GM21390 (cell line): Measurements from ENCODE around the gene PAK5.

Experiments
- ATAC-seq: cut with Tn5 transposase; IDR thresholded peaks from one replicate; pipeline ENCODE4 v1.9.1; 2021; ENCODE audit not compliant: unreplicated experiment

PAK5 gene

DNA sequence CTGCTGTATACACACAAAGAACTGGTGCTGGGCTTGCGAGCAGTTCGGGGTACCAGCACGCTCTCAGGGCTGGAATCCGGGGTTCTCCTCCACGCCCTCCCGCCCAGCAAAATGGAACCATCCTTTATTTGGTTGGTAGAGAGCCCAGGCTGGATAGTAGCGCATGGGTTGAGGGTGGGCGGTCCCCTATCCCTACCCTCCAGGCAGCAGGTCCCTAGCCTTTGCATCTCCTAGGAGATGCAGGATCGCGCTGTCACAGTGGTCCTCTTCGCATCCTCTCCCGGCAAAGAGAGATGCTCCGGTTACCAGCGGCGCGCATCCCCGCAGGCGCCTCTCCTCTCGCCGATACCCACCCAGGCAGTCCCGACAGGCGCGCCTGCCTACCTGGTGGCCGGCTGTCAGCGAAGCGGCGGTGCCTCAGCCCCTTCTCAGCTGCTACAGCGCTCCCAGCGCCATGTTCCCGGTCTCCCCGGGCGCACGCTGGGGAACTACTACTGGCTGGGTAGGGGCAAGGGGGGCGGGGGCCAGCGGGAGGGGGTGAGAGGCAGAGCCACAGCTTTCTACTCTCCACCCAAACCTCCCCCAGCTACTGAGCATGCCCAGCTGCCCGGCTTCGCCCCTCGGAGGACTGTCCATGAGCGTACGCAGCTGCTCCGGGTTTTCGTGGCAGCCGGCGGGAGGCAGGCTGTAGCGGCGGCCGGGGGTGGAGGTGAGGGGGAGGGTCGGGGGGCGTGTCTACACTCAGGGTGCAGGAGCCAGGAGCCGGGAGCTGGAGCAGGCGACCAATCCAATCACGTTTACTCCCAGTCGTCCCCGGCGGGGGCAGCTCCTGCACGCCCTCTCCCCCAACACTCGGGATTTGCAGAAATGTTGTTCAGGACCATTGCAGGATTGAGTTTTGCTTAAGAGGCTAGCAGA lies at the start of gene PAK5:
Gene PAK5 (minus strand): TSS at position 699 of the 918 bp plus-strand sequence. CDS start 194,748 bp downstream, outside the sequence.
- ATAC-seq = no peak

DNA sequence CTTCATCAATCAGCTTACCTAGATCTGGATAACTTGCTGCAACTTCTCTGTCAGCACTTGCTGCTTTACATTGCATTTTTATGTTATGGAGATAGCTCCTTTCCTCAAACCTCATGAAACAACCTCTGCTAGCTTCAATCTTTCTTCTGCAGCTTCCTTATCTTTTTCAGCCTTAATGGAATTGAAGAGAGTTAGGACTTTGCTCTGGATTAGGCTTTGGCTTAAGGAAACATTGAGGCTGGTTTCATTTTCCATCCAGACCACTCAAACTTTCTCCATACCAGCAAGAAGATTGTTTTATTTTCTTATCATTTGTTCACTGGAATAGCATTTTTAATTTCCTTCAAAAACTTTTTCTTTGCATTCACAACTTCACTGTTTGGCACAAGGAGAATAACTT lies 48.8 kb upstream of the PAK5 start:
- ATAC-seq = no peak

DNA sequence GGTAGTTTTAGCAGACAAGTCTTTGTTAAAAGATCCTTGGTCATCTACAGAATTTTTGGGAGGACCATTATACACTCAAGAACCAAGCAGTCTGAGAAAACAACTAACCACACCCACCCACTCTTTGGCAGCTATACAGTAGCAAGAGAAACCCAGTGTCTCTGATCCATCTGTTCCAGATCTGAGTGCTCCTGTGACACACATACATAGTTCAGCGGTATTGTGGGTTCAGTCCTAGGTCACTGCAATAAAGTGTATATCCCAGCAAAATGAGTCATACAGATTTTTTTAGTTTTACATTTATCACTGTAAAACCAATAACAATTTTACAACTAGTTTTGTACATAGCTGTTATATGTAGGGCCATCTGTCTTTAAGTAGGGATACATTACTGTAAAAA lies 47.4 kb upstream of the PAK5 start:
- no peak for ATAC-seq

DNA sequence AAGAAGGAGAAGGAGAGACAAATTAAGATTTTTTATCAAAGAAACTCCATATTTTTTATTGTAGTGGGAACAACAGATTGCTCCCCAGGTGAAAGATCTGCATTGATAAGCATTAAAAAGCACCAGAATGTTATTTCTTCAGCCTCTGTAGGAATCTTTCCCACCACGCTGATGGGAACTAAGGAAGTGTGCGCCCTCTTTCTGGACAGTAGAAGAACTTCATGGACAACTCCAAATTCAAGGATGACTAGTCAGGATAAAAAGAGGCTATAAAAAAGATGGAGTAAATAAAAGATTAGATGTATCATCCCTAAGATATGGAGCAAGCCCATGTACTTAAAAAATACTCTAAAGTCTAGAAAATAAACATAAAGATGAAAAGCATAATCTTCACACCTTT lies 45.8 kb upstream of the PAK5 start:
- ATAC-seq = no peak

DNA sequence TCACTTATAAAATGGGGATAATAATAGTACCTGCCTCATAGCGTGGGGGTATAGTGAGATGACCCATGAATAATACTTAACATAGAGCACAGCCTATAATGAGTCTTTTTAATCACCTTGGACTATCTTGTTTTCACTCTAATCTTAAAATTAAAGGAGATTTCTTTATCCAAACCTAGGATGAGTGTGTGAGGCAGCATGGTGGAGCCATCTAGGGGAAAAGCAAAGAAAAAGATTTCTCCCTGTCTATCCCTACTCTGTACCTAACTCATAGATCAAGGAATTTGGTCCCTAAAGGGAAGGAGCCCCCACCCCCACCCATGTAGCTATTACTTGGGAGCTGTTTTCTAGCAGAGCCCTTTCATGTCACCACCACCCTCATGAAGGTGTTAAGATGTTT lies 45.2 kb upstream of the PAK5 start:
- ATAC-seq = no peak

DNA sequence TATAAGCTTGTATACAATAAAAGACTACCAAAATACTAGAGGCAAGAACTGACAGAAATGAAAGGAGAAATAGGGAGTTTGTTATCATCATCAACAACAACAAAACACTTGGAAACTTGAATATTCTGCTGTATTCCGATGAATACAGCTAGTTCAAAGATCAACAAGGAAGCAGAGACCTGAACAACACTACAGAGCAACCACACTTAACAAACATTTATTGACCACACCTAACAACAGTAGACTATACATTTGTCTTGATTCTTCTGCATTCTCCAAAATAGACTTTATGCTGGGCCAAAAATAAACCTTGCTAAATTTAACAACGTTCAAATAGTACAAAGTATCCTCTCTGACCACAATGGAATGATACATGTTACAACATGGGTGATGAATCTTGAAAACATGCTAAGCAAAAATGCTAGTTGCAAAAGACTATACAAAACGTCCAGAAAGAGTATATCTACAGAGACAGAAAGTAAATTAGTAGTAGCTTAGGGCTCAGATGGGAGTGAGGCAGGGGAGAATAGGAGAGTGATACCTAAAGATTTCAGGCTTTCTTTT lies 39.1 kb upstream of the PAK5 start:
- no peak for ATAC-seq

DNA sequence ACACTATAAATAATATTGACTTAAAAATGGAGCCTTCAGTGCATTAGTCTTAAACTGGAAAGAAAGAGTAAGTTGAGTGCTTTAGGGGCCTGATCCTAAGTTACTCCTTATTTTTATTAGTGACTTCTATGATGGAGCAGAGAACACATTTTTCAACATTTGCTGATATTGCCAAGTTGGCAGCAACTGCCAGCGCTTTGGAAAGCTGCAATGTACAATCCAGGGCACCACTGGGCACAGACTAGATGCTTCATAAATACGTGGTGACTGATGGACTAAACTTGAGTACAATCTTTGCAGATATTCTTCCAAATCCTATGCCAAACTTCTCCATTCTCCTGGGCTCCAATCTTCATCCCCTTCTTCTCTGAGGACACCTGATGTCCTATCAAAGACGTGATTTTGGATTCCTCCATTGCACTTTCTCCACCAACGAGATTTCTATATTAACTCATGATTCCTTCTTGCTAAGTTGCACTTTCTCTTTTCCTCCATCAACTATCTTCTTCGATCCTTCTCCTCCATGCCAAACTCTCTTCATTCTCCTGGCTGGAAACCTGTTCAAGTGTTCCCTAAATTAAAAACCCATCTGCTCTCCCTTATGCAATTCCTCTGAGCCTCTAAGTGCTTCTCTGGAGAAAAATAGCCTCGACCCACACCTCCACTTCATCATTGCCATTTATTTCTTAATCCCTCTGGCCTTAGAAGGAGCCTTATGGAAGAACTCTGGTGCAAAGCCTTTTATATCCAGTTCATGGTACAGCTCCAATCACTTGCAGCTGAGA lies 28.5 kb upstream of the PAK5 start:
- ATAC-seq = no peak

DNA sequence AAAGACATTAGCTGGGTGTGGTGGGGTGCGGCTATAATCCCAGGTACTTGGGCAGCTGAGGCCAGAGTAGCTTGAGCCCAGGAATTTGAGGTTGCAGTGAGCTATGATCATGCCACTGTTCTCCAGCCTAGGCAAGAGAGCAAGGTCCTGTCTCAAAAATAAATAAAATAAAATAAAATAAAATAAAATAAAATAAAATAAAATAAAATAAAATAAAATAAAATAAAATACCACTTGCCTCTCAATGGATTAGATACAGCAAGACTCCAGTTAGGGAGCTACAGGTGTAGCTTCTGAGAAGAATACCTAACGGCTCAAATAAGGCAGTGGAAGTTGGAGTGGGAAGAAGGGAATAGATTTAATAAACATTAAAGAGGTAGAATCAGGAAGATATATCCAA lies 13.7 kb upstream of the PAK5 start:
- ATAC-seq = no peak

DNA sequence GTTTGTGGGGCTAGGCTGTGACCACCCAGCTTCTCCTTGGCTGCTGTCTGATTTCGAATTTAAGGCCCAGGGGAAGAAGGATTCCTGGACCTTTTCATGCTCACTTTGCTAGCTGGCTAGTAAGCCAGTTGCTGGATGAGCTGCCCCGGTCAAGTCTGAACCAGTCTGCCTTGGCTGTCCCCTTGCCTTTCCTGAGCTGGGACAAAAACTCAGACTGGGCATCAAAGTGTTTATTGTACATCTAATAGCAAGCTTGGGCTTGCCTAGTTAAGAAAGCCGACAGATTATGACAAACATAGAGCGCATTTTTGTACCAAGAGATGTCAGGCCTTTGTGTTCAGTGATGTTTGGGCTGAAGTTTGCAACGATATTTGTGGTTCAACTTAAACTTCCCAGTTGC lies 750 bp upstream of the PAK5 start:
- ATAC-seq = no peak

DNA sequence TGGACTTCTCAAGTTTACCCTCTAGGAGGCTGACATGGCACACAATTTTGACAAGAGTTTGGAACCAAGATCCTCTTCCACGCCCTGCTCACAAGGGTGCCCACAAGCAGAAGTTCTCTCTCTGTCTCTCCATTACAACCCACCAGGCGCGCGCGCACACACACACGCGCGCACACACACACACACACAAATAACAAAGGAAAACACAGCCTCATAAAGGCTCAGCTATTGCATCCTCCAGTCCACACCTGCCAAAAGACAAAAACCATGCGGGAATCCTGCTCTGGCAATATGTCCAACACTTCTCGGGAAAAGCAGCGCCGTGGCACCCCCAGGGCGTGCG lies 870 bp downstream of the PAK5 start:
- no peak for ATAC-seq

DNA sequence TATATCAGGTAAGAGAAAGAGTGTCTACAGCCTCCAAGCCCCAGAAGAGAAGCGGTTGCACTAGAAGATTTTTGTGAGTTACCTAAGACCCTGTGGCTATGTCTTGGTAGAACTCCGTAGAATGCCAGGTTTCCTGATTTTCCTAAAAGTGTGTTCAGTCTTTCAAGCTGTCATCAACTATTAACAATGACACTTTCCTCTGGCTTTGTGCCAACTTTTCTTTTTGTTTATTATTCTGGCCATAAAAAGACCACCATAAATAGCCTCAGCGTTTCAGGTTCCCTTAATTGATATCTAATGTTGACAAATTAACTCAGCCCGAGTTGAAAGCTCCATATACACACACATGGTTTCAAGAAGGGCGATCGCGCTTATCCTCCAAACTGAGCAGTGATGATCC lies 1.2 kb downstream of the PAK5 start:
- ATAC-seq = no peak

DNA sequence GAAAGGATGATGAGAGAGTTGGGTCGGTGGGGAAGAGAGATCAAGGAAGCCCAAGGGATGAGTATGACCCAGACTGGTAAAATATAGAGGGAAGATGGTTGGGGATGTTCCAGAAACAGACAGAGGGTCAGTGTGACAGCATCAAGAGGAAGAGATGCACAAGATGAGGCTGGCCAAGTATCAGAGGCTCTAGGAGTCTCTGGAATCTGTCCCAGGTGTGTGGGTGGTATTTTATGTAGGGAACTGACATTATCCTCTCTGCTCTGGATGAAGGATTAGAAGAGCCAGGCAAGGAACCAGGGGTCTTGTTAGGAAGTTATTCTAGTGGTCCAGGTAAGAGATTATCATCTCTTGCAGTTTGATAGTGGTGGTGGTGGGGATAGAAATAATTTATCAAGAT lies 3.6 kb downstream of the PAK5 start:
- ATAC-seq = no peak

DNA sequence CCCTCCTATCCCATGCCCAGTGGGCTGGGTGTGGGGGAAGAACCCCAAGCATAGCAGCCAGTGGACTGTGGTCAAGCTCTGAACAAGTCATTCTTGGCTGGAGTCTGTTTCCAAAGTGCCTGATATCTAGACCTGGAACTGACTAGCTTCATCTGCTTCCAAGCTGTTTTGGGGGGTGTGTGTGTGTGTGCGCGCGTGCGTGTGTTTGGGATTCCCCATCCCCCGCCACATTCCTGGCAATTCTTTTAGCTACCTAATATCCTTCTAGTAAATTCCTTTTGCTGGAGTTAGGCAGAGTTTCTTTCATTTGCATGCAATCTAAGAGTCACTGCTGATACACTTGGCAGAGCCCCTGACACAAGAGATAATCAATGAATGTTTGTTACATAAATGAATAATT lies 7.8 kb downstream of the PAK5 start:
- ATAC-seq = no peak

DNA sequence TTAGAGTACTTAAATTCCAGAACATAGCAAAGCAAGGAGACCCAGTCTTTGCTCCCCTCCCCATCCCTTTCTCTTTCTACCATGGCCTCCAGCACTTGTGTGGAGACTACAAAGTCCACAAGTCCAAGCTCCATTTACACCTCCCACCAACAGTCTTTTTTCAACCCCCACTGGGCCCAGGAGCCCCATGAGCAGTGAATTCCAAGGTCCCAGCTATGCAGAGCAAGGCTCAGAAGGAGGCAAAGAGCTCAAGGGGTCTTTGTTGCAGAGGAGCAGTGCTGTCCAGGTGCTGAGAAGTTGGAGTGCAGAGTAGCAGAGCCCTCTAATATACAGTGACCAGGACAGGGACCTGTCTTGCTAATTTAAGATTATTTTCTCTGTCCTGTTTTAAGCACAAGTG lies 9.0 kb downstream of the PAK5 start:
- no peak for ATAC-seq

DNA sequence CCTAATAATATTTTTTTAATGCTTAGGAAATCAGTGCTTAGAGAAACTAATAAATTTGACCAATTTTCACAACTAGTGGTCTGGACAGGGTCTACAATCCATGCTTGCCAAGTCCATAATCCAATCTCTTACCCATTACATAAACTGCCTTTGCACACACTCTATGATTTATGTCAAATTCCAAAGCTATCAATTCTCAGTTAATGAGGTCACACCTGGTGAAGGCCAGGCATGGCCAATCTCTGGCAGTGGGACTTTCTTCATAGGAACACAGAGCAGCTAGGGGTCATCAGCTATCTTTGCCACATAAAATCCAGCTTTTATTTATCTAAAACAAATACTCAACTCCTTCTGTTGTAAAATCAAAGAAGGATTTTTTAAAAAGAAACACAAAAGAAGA lies 21.2 kb downstream of the PAK5 start:
- no peak for ATAC-seq

DNA sequence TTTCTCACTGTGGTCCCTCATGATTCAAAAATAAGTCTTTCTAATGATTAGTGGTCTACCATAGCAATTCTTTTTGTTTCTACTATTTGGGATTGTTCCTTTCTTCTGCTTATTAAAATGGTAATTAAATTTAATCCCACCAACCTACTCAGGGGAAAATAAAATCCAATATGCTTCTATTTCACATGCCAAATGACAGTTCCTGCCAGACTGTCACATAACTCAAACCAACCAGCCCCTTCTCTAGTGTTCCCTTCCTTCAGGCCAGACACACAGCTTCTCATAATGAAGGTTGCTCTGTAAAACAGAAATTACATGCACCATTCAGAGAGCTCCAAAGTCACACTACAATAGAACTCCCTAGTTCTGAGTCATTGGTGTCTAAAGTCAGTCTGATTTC lies 23.2 kb downstream of the PAK5 start:
- no peak for ATAC-seq

DNA sequence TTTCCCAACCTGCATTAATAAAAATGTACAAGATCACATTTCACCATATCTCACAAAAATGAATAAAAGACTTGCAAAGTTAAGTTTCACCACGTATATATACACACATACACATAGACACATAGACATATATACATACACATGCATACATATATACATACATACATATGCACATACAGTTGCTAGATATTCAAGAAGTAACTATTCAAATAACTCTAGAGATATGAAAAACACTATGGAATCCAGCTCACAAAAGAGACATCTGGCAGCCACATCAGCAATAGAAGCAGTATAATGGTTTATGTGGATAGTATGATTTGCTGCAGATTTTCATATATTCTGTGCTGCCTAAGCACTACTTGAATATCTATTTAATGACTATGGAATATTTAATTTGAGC lies 28.1 kb downstream of the PAK5 start:
- no peak for ATAC-seq

DNA sequence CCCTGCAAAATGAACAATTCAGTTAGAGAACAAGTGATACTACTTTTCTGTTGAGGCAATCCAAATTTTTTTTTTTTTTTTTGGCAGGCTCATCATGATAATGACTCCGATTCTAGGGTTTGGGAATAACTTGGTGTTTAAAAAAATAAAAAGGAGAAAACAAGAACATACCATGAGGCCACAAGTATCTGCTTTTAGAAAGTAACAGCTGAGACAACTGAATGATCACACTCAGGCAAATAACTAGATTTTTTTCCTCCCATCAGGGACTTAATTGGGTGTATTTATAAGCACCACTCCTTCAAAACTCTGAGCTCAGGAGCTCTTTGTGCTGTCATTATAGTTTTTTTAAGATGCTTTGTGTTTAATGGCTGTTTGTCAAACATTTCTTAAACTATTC lies 29.6 kb downstream of the PAK5 start:
- no peak for ATAC-seq

DNA sequence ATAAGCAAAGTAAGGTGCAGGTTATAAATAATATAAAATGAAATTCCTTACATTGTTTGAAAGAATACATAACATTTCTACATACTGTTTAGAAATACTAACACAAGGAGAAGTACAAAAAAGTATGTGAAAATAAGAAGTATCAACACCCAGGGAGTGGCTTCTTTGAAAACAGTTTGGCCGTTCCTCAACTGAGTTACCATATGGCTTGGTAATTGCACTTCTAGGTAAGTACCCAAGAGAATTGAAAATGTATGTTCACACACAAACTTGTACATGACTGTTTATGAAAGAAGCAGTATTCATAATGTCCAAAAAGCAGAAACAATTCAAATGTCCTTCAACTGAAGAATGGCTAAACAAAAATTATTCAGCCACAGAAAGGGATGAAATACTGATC lies 30.7 kb downstream of the PAK5 start:
- no peak for ATAC-seq

DNA sequence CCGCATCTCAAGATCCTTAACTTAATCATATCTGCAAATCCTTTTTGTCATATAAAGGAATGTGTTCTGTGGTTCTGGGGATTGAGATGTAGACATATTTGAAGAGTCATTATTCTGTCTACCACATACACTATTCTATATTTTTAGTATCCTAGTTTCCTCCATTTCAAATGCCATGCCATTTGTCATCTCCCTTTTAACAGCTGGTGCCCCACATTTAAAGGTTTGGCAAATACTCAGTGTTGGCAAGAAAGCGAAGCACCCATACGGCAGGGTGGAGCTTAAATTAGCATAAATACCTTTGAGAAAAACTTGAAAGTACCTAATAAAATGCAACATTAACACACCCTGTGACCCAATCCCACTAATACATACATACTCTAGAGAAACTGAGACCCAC lies 31.7 kb downstream of the PAK5 start:
- ATAC-seq = no peak

DNA sequence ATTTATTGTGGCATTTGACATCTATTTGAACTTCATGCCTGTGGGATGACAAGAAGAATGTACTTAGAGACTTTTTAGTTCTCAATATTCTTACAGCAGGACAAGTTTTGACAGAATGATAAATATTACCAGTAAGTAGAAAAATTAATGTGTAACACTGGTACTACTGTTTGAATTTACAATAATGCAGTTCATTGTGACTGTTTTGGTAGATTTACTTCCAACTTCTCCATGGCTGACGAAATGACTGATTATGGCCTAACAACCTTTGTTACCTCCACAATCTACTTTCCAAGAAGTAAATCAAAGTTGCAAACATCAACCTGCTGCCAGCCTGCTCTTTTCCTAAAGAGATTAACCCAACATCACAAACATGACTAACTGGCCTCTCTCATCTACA lies 38.5 kb downstream of the PAK5 start:
- no peak for ATAC-seq

DNA sequence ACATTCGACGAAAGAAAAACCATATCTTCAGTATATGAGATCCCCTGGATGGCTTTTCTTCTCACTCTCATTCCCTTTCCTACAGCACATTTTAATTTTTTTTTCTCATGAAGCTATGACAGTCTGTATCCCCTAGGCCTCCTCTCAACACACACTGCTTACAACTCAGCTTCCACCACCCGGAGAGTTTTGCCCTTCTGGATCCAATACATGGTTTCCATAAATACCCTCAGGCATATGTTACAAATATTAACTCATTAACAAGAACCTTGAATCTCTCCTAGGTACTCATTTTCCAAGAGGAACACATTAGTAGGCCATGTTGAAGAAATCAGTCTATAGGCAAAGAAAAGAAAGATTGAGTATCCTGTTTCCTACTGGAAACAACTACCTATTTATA lies 44.0 kb downstream of the PAK5 start:
- no peak for ATAC-seq
